ENCODE data around the gene CDV3.
"Not testable (repeated sequence)": the region's sequence is repeated elsewhere in the genome, so short reads cannot be mapped to it uniquely, and the experiment has no call there.

CDV3 gene, protein sequence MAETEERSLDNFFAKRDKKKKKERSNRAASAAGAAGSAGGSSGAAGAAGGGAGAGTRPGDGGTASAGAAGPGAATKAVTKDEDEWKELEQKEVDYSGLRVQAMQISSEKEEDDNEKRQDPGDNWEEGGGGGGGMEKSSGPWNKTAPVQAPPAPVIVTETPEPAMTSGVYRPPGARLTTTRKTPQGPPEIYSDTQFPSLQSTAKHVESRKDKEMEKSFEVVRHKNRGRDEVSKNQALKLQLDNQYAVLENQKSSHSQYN

DNA sequence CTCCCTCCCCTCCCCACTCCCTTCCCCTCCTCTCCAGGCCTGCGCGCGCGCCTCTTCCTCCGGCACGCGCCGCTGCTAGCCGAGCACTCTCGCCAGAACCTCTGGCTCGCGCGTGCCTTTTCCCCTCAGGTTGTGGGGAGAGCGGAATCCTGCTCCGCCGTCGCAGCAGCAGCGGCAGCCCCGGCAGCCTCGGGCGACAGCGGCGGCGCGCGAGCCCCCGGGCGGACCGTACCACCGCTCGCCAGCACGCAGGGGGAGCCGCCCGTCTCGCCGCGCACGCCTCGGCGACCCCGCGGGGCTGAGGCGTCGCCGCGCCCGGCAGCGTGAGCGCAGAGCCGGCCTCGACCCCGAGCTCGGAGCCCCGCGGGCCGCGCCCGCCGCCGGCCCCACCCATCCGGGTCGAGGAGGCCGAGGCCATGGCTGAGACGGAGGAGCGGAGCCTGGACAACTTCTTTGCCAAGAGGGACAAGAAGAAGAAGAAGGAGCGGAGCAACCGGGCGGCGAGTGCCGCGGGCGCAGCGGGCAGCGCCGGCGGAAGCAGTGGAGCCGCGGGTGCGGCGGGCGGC lies at the start of gene CDV3:
CDV3 (plus strand) TSS at position 58 of the 566 bp plus-strand sequence; CDS start at position 417, 359 bp downstream.
- no peak for DNase-seq

DNA sequence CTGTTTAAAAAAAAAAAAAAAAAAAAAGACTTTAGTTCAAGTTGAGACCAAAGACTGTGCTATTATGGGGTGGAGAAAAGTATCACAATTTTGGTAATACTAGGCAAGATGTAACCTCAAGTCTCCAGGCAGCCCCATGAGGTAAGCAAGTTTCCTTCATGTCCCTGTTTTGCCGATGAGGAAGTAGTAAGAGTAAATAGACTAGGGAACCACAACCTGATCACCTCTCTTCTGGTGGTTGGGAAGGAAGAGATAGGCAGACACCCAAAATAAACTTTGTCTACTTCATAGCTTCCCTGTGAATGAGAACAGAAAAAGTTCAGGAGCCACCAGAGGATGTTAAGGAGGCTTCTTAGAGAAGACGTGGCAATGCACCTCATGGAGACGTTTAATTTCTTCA lies 49.7 kb upstream of the CDV3 start:
- not testable (repeated sequence) for DNase-seq

DNA sequence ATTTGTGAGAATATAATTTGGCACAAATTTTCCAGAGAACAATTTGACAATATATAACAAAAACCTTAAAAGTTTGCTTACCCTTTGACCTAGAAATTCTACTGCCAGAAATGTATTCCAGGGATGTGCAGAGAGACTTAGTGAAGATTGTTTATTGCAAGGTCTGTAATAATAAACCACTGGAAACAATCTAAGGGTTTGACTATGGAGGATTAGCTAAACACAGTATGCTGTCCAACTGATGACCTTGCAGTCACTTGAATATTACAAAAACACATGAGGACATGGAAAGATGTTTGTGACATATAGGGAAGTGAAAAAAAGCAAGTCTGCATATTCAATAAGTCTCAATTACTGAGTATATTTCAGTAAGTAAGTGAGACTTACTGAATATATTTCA lies 48.1 kb upstream of the CDV3 start:
- DNase-seq, result no peak

DNA sequence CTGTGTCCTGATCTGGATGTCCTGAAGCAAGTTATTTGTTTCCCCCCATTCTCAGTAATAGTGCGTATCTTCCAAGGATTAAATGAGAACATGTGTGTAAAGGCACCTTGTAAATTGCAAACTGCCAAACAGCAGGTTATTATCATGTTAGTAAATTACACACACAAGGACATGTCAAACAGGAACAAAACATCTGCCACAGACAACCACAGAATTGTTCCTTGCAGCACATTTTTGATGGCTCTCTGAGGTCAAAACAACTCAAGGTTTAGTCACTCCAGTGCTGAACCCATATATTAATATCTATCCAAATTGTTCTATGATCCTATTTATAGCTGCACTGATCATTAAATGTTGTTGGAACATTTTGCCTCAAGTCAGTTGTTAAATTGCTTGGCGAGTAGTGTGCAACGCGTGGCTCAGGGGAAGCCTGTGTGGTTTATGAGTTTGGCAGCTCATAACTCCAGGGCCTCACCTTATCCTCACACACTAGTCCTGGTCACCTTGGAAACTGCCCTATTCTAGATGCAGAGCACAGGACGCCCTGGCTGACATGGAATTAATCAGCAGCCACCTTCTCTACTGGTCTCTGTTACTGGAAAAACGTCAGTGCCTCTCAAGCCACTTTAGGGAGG lies 46.3 kb upstream of the CDV3 start:
- no peak for DNase-seq

DNA sequence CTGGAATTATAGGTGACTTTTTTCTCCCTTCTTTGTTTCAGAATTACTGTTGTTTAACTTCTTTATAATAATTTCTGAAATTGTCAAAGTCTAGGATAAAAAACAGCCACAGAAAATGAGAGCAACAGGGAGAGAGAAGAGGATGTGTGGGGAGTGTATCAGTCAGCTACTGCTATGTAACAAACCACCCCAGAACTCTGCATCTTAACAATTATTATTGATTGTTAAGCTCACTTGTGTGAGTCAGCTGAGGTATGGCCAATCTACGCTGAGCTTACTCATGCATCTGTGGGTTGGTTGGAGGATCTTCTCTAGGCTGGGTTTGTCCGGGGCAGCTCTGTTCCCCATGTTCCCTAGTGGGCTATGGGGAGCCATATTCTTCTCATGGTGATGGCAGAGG lies 43.7 kb upstream of the CDV3 start:
- no peak for DNase-seq

DNA sequence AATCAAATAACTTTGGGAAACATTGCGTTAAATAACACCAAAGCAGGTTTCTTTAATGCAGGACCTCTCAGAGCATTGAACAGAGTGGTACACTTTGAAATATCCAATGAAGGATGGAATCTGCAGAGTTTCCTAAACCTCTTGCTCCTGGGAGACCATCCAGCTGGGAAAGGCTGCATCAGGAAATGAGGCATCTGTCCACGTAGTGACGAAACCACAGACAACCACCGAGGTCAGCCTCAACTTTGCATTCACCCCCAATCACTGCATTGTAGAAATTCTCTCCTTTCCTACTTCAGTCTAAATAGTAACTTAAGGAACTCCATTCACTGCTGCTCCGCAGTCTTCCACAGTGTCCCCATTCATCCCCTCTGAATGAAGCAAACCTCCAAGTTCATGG lies 41.5 kb upstream of the CDV3 start:
- no peak for DNase-seq

DNA sequence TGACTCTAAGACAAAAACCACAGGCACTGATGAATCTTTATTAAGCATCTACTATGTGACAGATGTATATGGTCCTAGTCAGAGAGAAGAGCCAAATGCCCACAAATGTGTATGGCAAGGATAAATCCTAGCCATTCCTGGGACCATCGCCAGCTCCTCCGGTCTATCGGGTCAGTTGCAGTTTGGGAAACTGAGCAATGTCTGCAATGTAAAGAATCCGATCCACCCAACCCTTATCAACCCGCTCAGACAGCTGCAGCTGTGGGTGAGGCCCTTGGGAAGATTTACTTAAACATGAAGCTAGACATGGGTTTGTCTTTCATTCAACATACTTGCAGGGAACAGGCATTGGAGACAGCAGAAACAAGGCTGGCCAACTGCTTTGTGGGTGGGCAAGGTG lies 40.5 kb upstream of the CDV3 start:
- DNase-seq, result no peak

DNA sequence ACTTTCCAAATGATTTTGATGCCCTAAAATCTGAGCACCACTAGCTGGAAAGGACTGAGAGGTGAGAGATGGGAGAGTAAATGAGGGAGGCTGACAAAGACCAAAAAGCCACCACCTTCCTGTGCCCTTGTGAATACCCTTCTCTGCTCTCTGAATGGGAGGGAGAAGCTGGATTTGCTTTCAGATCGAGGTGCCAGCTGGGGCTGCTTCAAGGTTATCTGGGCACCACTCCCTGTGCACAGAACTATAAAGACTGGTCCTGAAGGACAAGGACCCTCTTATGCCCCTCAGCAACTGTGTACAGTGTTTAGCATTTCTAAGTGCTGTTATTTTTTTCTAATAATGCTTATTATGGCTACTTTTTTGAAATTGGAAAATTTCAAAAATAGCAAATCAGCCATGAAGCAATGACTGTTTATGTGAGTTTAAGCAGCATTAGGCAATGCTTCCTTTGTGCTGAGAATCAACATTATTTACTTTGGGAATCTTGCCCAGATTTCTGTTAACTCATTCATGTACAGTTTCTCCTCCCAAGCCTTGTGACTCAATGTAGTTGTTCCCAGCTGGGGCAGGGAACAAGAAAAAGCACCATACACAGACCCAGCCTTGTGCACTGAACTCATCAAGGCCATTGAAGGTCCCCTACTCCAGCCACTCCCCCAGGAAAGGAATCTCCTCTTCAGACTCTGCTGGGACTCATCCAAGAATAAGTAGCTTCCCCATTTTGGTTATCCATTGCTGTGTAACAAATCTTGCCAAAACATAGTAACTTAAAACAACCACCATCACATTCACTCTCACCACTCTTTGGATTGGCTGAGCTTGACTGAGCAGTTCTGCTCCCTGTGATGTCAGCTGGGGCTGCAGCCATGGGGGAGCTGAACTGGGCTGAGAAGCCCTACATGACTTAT lies 37.3 kb upstream of the CDV3 start:
- peak in 3 of 56 donors; percentile 1 to 14 (median 3) for DNase-seq

DNA sequence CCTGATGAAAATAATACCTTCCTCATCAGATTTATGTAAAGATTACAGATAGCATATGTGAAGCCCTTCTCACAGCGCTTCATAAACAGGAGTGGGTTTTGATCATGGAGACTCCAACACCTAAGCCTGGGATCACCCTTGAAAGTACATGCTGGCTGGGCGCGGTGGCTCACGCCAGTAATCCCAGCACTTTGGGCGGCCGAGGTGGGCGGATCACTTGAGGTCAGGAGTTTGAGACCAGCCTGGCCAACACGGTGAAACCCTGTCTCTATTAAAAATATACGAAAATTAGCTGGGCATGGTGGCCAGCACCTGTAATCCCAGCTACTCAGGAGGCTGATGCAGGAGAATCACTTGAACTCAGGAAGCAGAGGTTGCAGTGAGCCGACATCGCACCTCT lies 36.4 kb upstream of the CDV3 start:
- DNase-seq, result not testable (repeated sequence)

DNA sequence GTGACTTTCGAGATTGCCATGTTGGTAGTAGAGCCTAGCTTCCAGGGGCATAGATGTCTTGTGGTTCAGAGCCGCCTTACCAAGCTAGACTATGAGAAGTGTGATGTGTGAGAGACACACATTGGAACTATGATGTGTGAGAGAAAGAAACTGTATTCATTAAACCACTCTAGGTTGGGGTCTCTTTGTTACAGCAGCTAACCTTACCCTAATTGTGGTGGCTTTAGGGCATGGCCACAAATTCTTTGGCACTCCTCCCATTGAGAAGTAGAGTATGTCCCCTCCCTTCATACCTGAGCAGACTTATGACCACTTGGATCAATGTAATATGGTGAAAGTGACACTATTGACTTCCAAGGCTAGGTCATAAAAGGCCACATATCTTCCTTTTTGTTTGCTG lies 35.3 kb upstream of the CDV3 start:
- no peak for DNase-seq

DNA sequence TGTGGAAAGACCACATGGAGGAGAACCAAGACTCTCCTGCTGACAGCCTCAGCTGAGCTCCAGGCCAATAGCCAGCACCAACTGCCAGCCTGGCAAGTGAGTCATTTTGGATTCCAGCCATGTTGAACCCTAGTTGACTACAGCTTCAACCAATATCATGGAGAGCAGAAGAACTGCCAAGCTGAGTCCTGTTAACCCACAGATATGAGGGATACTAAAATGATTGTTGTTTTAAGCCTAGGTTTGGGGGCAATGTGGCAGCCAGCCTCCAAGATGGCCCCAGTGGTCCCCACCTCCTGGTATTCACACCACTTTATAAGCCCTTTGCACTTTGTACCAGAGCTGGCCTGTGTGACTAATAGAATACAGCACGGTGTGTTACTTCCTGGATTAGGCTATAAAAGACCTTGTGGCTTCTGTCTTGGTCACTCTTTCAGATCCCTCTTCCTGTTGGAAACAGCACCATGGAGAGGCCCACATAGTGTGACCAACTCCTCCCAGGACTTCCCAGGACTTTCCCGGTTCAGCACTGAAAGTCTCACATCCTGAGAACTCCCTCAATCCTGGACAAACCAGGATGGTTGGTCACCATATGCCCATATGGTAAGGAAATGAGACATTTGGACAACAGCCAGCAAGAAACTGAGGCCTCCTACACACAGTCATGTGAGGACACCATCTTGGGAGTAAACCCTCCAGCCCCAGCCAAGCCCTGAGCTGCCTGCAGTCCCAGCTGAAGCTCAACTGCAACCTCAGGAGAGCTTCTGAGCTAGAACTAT lies 32.4 kb upstream of the CDV3 start:
- DNase-seq, result peak in 1 of 56 donors; percentile 9

DNA sequence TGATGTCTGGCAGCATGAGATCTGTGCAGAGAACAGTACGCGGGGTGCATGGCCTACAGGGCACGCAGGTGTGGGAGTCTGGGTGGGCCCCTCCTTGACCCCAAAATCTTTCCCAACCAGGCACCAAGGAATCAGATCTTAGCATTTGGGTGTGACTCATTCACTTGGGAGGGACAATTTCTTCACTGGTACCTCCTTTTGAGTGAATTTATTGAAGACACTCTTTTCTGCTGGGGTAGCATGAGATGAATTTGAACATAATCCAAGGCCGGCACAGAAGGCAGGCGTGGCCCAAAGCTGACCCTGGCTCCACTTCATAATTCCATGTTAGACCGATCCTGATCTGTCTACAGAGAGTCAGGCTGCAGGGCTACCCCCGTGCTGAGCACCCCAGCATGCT lies 30.6 kb upstream of the CDV3 start:
- no peak for DNase-seq

DNA sequence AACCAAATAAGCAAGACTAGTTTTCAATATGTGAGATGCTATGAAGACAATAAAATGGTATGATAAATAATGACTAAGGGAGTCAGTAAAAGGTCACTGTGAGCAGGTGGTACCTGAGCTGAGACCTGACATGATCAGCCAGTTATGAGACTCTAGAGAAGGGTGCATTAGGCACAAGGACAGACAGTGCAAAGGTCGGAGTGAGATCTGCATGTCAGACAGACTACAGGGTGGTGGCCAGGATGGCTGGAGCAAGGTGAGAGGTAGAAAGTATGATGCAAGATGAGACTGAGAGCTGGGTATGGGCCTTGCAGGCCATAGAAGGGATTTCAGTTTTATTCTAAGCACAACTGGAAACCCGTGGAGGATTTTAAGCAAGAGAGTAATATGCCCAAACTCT lies 28.5 kb upstream of the CDV3 start:
- not testable (repeated sequence) for DNase-seq

DNA sequence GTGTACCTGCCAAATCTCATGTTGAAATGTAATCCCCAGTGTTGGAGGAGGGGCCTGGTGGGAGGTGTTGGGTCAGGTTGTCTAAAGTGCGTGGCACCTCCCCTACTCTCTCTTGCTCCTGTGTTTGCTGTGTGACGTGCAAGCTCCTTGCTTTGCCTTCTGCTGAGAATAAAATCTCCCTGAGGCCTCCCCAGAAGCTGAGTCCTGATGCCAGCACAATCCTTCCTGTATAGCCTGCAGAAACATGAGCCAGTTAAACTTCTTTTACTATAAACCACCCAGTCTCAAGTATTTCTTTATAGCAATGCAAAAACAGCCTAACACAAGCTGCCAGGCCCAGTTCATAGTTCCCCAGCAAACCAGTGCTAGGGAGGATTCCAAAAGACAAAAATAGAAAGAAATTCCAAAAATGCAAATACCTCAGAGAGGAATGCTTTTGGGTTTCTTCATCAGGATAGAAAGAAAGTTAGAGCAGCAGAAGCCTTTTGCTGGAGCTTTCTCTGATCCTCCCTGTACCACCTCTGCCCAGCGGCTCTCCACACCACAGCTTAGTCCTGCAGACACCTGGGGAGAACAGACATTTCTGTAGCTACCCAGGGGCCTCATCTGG lies 25.9 kb upstream of the CDV3 start:
- DNase-seq, result no peak

DNA sequence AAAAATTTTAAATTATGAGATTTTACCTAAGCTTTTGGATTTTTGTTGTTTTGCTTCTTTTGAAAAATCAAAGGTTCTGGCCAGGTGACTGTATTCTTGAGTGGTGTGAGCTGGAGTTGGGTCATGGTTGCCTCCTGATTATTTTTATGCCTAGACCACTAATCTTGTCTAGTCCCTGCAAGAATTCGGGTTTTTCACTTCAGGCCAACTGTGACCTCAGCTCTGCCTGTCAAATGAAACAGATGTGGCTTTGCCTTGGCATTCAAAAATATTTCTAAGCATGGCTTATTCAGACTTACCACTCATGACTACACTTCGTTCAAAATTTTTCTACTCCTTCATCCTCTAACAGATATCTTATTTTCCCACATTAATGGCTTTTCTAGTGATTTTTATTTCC lies 25.4 kb upstream of the CDV3 start:
- DNase-seq, result no peak

DNA sequence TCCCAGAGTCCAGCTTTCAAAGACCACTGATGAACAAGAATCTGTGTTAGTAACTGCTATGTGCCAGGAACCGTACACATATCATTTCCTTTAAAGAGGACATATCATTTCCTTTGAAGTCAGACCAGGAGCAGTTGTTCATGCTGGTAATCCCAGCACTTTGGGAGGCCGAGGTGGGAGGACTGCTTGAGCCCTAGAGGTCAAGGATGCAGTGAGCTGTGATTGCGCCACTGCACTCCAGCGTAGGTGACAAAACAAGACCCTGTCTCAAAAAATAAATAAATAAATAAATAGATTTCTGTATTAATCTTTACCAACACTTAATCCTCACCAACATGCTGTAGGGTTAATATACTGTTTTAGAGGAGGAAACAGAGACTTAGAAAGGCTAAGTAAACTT lies 23.9 kb upstream of the CDV3 start:
- DNase-seq, result no peak

DNA sequence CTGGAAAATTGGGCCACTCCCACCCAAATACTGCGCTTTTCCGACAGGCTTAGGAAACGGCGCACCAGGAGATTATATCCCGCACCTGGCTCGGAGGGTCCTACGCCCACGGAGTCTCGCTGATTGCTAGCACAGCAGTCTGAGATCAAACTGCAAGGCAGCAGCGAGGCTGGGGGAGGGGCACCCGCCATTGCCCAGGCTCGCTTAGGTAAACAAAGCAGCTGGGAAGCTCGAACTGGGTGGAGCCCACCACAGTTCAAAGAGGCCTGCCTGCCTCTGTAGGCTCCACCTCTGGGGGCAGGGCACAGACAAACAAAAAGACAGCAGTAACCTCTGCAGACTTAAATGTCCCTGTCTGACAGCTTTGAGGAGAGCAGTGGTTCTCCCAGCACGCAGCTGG lies 21.9 kb upstream of the CDV3 start:
- DNase-seq, result not testable (repeated sequence)

DNA sequence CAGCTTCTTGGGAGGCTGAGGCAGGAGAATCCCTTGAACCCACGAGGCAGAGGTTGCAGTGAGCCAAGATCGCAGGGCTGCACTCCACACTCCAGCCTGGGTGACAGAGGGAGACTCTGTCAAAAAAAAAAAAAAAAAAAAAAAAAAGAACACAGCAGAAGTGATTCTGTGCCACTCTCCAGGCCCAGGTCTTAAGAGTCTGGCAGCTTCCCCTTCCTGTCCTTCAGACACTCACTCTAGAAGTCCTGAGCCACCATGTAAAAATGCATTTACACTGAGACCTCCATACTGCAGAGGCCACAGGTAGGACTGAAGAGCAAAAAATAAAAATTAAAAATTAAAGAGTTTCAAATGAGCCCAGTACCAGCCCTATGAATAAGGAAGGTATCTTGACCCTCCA lies 11.8 kb upstream of the CDV3 start:
- no peak for DNase-seq

DNA sequence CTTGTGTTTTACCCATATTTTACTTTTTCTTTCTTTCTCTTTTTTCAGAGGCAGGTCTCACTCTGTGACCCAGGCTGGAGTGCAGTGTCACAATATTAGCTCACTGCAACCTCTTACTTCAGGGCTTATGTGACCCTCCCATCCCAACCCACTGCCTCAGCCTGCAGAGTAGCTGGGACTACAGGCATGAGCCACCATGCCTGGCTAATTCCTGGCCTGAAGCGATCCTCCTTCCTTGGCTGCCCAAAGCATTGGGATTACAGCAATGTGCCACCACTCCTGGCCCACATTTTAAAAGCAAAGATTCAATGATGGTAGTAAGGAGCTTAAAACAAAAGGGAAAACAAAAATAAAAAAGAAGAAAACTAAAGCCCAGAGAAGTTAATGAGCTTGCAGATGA lies 11.1 kb upstream of the CDV3 start:
- DNase-seq, result no peak

DNA sequence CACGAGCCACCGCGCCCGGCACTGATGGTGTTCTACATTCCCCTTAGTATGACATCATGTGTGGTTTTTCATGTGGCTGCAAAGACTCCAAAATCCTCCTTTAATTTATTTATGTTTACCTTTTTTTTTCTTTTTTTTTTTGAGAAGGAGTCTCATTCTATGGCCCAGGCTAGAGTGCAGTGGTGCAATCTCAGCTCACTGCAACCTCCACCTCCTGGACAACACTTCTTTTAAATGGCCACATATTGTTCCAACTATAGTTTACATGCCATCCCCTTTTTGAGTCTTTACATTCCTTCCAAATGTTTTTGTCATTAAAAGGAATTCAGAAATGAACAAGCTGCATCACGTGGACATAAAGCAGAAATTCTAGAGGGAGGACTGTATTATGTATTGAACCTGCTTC lies 10.3 kb upstream of the CDV3 start:
- DNase-seq, result no peak

DNA sequence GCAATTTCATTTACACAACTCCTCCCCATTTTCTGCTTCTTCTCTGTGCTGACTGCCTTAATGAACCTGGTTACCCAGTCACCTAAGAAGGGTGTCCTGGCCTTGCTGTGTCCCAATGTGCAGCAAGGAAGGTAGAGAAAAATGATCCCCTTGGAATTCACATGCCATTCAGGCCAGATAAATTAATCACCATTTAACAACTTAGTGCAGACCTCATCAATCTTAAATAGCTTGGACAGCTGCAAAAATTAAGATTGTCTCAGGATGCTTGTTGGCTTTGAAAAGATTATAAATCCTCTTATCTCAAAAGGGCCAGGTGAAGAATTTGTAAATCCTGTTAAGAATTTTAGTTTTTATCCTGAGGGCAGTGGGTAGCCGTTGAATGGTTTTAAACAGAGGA lies 9.7 kb upstream of the CDV3 start:
- DNase-seq, result no peak
